Transverse colon (tissue), 4 donors: ENCODE results near the gene NME5. TPM values are rescaled to one million over a fixed set of nuclear protein-coding genes. Genes with fewer than 3 reads are reported as not detected.

Source experiments
- DNase-seq: peaks from one replicate; pipeline ENCODE4 v3.0.0-alpha.2; 2019
- H3K27ac ChIP-seq, 4 donors: fragments of 200-600 bp; sonication (generic); 2 replicates each; pipeline ENCODE4 v1.5.1; 2016 to 2018; ENCODE audit warnings: inconsistent platforms in 4 of 4
- H3K27me3 ChIP-seq: fragments of 200-600 bp; sonication (generic); 2 replicates; pipeline ENCODE4 v1.5.1; 2017; ENCODE audit warnings: inconsistent platforms
- H3K36me3 ChIP-seq, 4 donors: fragments of 200-600 bp; sonication (generic); 2 replicates each; pipeline ENCODE4 v1.5.1; 2017 to 2019; ENCODE audit warnings: inconsistent platforms in 4 of 4
- H3K4me1 ChIP-seq, 4 donors: fragments of 200-600 bp; sonication (generic); 2 replicates each; pipeline ENCODE4 v1.5.1; 2017 to 2020; ENCODE audit warnings: inconsistent platforms in 4 of 4
- H3K4me3 ChIP-seq, 4 donors: fragments of 200-600 bp; sonication (generic); 1 replicate in 1 of 4; 2 replicates in 3 of 4; pipeline versions ENCODE4 v1.5.1 to v1.6.1; 2017 to 2019; ENCODE audit warnings: inconsistent platforms in 4 of 4
- H3K9me3 ChIP-seq, 2 donors: fragments of 200-600 bp; sonication (generic); 2 replicates each; pipeline ENCODE4 v1.5.1; 2017 to 2019; ENCODE audit warnings: inconsistent platforms in 2 of 2
- CTCF ChIP-seq, 5 experiments: fragments of 200-600 bp in 3 of 5; fragments of 450-650 bp in 2 of 5; sonication (generic) in 3 of 5; IDR thresholded peaks; 1 replicate in 2 of 5; 2 replicates in 3 of 5; pipeline ENCODE4 v1.5.1; 2016 to 2017; ENCODE audit warnings: antibody characterized with exemption in 5 of 5, inconsistent platforms in 3 of 5, mild to moderate bottlenecking in 2 of 5, moderate library complexity in 1 of 5
- EP300 ChIP-seq: sonication (generic); formaldehyde crosslinking; IDR thresholded peaks from one replicate; pipeline ENCODE4 v1.6.1; 2017; ENCODE audit warnings: antibody characterized with exemption, low read depth
- POLR2A ChIP-seq: fragments of 450-650 bp; IDR thresholded peaks from one replicate; pipeline ENCODE4 v1.6.1; 2016; ENCODE audit warnings: antibody characterized with exemption, mild to moderate bottlenecking, moderate library complexity
- POLR2AphosphoS5 ChIP-seq, 3 donors: sonication (generic); formaldehyde crosslinking; IDR thresholded peaks; one replicate each; pipeline ENCODE4 v1.6.1; 2016; ENCODE audit warnings: antibody characterized with exemption in 3 of 3
- WGBS, 2 donors: methylation state at CpG; one replicate each; pipeline ENCODE4 v1.1.5; 2018; ENCODE audit warnings: low coverage in 1 of 2; 5-methylcytosine and 5-hydroxymethylcytosine counted together
- in situ Hi-C, 4 donors: fragments of 200-750 bp; cut with MboI; loops; one replicate each; pipeline versions ENCODE4 v1.15.0 to v1.15.1; 2017; ENCODE audit warnings: low sequenced_read_pairs in 3 of 4, low pct_ligation_motif_present in 1 of 4, low pct_unique_long_range_greater_than_20kb in 1 of 4
- intact Hi-C: fragments of 100-400 bp; cut with DNase I; formaldehyde crosslinking; loops from one replicate; pipeline ENCODE4 v1.15.1; 2023; ENCODE audit warnings: low total_unique reads
- total RNA-seq, 4 donors: library from RNA; depleted of rRNA; stranded (reverse); fragments of >200 nt; gene quantifications; one replicate each; pipeline ENCODE4 v1.1.0, GENCODE V29; 2016

NME5 gene
- total RNA-seq, 4 donors from 2014 or later = not detected

- in situ Hi-C loops (no loop called here), intact Hi-C loops (loop anchor here (10.0 kb wide), 1 partner anchor 456 kb away; no protein-coding TSS in a partner anchor)
- Histone ChIP-seq H3K36me3 (no peaks in the 10 kb centered on the region), H3K27ac (peak overlapping the region in 1 of 4 donors; percentile 6), H3K27me3 (peaks cover 5% of the 10 kb centered on the region), H3K4me3 (no peak overlapping the region), H3K9me3 (no peaks in the 10 kb centered on the region), H3K4me1 (peaks cover 0 to 3% (median 0%) of the 10 kb centered on the region in 4 donors)
- 71 to 82% methylated on average over 2 to 4 of the region's 4 CpGs for WGBS, 2 donors
- TF ChIP-seq POLR2AphosphoS5 (IDR thresholded peaks at IDR 0.05) = no peak
- no peak for TF ChIP-seq EP300
- TF ChIP-seq CTCF (IDR thresholded peaks at IDR 0.05) = no peak
- no peak for TF ChIP-seq POLR2A
- no peak for DNase-seq
Measured at GRCh38 chr5:138111181-138111580, 28.0 kb downstream of the NME5 start.

- no peak for TF ChIP-seq CTCF (IDR thresholded peaks at IDR 0.05)
- no peak for TF ChIP-seq POLR2AphosphoS5 (IDR thresholded peaks at IDR 0.05)
- no peak for TF ChIP-seq EP300
- no peak for TF ChIP-seq POLR2A
- no peak overlapping the region for H3K27ac ChIP-seq
- no peak overlapping the region for H3K4me3 ChIP-seq
- WGBS, 2 donors = 58 to 62% methylated on average over 3 to 4 of the region's 4 CpGs
- peaks cover 0 to 3% (median 0%) of the 10 kb centered on the region in 4 donors for H3K4me1 ChIP-seq
- H3K36me3 ChIP-seq = no peaks in the 10 kb centered on the region
- in situ Hi-C loops (no loop called here), intact Hi-C loops (loop anchor here (10.0 kb wide), 1 partner anchor 456 kb away; no protein-coding TSS in a partner anchor)
- H3K27me3 ChIP-seq = peaks cover 5% of the 10 kb centered on the region
- H3K9me3 ChIP-seq = no peaks in the 10 kb centered on the region
- no peak for DNase-seq
Measured at GRCh38 chr5:138110266-138110963, 28.8 kb downstream of the NME5 start.

DNA sequence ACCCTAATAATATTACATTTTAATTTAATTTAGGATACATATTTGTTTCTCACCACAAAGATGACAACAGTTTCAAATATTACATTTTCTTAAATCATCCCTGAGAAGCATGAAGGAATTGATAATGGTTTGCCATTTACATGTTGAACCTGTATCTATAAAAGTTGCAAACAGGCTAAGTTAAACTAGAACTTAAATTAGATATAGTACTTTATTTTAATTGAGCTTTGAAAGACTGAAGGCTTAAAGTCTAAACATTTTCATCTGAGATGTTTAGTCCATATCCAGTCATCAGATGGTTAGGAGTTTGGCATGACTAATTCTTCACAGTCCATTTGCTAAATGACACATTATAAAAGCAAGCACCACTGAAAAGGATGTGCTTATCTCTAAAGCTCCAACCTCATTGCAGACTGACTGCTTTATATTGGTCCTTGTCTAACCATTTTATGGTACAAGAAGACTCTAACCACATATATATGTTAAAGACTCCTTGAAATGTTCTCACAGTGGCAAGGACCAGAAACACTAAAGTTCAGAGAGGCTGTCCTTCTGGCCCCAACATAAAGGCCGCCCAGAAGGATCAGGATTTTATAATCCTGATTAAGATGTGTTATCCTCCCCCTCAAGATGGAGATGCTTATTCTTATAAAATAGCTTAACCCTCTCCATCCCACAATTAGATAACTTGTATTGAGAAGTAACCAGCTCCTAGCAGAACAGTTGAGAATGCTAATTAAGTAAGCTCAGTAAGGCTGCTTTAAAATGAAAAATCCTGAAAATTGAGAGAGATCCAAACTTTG, 29.6 kb downstream of the NME5 start:
- 67 to 78% methylated on average over 1 of the region's 1 CpG for WGBS, 2 donors
- intact Hi-C loops = loop anchor here (10.0 kb wide), 1 partner anchor 455 kb away; no protein-coding TSS in a partner anchor
- H3K4me3 ChIP-seq = no peak overlapping the region

More for the DNA sequence above, 29.6 kb downstream of the NME5 start:
- no peak for DNase-seq
- TF ChIP-seq POLR2AphosphoS5 (IDR thresholded peaks at IDR 0.05) = no peak
- no peak for TF ChIP-seq CTCF (IDR thresholded peaks at IDR 0.05)
- TF ChIP-seq EP300 = no peak
- TF ChIP-seq POLR2A = no peak
- Histone ChIP-seq H3K27ac (no peak overlapping the region), H3K9me3 (no peaks in the 10 kb centered on the region), H3K36me3 (no peaks in the 10 kb centered on the region), H3K27me3 (peaks cover 5% of the 10 kb centered on the region), H3K4me1 (peaks cover 0 to 3% (median 0%) of the 10 kb centered on the region in 4 donors)
- in situ Hi-C loops = no loop called here
